ENCODE measurements around the gene OR4M1.
"Not testable (repeated sequence)": the region's sequence is repeated elsewhere in the genome, so short reads cannot be mapped to it uniquely, and the experiment has no call there.

Gene OR4M1

DNA sequence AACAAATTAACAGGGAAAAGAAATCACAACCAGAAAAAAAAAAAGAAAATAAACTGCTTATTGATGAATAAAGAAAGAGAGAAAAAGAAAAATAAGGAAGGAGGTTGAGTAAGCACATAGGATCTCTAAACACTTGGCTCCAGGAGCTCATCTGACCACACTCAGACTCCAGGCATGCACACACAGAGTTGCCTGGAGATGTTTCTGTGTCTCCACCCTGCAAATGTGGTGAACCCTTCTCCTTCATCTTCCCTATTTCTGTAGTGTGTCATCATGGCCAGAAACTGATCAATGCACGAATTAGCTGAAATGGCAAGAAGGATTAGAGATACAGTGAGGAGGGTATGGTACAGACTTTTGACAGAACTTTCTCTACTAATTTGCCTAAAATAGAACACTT, 50.5 kb downstream of the OR4M1 start:
- no peak for DNase-seq

DNA sequence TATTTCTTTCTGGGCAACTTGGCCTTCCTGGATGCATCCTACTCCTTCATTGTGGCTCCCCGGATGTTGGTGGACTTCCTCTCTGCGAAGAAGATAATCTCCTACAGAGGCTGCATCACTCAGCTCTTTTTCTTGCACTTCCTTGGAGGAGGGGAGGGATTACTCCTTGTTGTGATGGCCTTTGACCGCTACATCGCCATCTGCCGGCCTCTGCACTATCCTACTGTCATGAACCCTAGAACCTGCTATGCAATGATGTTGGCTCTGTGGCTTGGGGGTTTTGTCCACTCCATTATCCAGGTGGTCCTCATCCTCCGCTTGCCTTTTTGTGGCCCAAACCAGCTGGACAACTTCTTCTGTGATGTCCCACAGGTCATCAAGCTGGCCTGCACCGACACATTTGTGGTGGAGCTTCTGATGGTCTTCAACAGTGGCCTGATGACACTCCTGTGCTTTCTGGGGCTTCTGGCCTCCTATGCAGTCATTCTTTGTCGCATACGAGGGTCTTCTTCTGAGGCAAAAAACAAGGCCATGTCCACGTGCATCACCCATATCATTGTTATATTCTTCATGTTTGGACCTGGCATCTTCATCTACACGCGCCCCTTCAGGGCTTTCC, 54.4 kb downstream of the OR4M1 start:
- DNase-seq, result not testable (repeated sequence)

DNA sequence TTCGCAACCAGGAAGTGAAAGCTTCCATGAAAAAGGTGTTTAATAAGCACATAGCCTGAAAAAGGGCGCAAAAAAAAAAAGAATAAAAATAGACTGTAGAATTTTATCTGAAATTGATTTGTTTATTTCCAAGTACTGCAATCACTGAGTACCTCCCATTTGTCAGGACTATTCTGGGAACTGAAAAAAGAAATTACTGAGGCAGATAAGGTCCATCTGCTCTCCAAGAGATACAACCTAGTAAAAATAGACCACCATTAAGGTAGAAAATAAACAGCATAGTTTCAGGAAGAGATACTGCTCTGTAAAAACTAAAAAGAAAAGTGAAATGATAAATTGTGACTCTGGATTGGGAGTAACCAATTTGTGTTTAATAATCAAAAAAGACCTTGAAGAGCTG, 55.0 kb downstream of the OR4M1 start:
- DNase-seq, result no peak
